ENCODE data around the gene UAP1L1.

DNA sequence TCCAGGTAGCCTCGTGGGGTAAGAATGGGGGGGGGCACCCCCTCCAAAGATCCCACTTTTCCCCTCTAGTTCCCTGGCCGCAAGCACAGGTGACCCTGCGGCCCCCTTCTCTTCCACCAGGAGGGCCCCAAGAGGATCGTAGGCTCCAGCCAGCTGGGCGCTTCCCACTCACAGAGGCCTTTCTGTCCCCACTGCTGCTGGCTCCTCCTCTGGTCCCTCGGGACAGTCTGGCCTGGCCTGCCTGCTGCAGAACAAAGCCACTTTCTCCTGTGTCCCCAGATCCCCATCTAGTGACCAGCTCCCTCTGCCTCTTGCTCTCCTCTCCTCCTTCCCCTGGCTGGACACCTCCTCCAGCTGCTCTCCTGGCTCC, 6.4 kb upstream of the UAP1L1 start:
- TF ChIP-seq POLR2A (IDR thresholded peaks at IDR 0.05; ENCODE audit: low read depth, low read length): no peak
- no peak for TF ChIP-seq POLR2AphosphoS5 (IDR thresholded peaks at IDR 0.05; ENCODE audit: low read depth, low read length)
- TF ChIP-seq TAF1 (IDR thresholded peaks at IDR 0.05; ENCODE audit: borderline replicate concordance, low read depth, low read length): no peak

All from GM12892 (cell line).